ENCODE measurements around the gene RMI2.

DNA sequence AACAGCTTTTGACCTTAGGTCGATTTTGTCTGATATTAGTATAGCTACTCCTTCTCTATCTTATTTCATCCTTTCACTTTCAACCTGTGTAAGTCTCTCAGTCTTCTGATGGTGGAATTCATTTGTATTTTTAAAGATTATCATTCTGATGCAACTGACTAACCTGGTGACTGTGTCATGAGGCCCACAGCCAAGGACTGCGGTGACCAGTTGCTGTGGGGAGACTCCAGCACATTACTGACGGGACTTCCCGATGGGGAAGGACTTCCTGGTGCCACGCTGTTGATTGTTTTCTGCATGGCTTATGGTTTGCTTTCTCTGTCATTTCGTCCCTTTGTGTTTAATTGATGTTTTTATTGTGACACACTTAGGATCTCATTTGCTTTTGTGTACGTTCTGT is 34.2 kb downstream of the RMI2 start:
- TF ChIP-seq, protein P1, sequence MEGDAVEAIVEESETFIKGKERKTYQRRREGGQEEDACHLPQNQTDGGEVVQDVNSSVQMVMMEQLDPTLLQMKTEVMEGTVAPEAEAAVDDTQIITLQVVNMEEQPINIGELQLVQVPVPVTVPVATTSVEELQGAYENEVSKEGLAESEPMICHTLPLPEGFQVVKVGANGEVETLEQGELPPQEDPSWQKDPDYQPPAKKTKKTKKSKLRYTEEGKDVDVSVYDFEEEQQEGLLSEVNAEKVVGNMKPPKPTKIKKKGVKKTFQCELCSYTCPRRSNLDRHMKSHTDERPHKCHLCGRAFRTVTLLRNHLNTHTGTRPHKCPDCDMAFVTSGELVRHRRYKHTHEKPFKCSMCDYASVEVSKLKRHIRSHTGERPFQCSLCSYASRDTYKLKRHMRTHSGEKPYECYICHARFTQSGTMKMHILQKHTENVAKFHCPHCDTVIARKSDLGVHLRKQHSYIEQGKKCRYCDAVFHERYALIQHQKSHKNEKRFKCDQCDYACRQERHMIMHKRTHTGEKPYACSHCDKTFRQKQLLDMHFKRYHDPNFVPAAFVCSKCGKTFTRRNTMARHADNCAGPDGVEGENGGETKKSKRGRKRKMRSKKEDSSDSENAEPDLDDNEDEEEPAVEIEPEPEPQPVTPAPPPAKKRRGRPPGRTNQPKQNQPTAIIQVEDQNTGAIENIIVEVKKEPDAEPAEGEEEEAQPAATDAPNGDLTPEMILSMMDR (IDR thresholded peaks at IDR 0.05): no peak
- no peak for TF ChIP-seq POLR2A (IDR thresholded peaks at IDR 0.05)
